Upper lobe of left lung (tissue), 6 donors: ENCODE results near the gene KLK15. TPM values are rescaled to one million over a fixed set of nuclear protein-coding genes. Genes with fewer than 3 reads are reported as not detected.

Experiments used
- ATAC-seq, 2 donors: fragments of 200-7000 bp; cut with Tn5 transposase; one replicate each; pipeline ENCODE4 v1.9.1; 2022; ENCODE audit warnings: mild to moderate bottlenecking in 2 of 2, moderate library complexity in 2 of 2; ENCODE audit not compliant: low FRiP score in 2 of 2
- DNase-seq, 2 donors: peaks; one replicate each; pipeline ENCODE4 v3.0.0-alpha.2; 2019 to 2020
- H3K27ac ChIP-seq, 4 donors: fragments of 200-600 bp; sonication (generic); one replicate each; pipeline ENCODE4 v1.5.1; 2016 to 2019
- H3K27me3 ChIP-seq, 4 donors: fragments of 200-600 bp; sonication (generic); one replicate each; pipeline ENCODE4 v1.5.1; 2017 to 2019
- H3K36me3 ChIP-seq, 4 donors: fragments of 200-600 bp; sonication (generic); one replicate each; pipeline ENCODE4 v1.5.1; 2016 to 2019
- H3K4me1 ChIP-seq, 4 donors: fragments of 200-600 bp; sonication (generic); one replicate each; pipeline ENCODE4 v1.5.1; 2018 to 2019
- H3K4me3 ChIP-seq, 4 donors: fragments of 200-600 bp; sonication (generic); one replicate each; pipeline ENCODE4 v1.5.1; 2017 to 2019; ENCODE audit warnings: mild to moderate bottlenecking in 2 of 4, moderate library complexity in 1 of 4
- H3K9me3 ChIP-seq, 4 donors: fragments of 200-600 bp; sonication (generic); one replicate each; pipeline ENCODE4 v1.5.1; 2018 to 2019
- EP300 ChIP-seq, 4 donors: sonication (generic); formaldehyde crosslinking; IDR thresholded peaks; one replicate each; pipeline ENCODE4 v1.5.1; 2017; ENCODE audit warnings: antibody characterized with exemption in 4 of 4, control low read depth in 2 of 4
- POLR2A ChIP-seq, 4 donors: fragments of 450-650 bp; IDR thresholded peaks; one replicate each; pipeline ENCODE4 v1.5.1; 2016 to 2017; ENCODE audit warnings: antibody characterized with exemption in 4 of 4, mild to moderate bottlenecking in 2 of 4
- POLR2AphosphoS5 ChIP-seq, 2 donors: sonication (generic); formaldehyde crosslinking; IDR thresholded peaks; one replicate each; pipeline ENCODE4 v1.5.1; 2017; ENCODE audit warnings: antibody characterized with exemption in 2 of 2
- WGBS, 2 donors: methylation state at CpG; one replicate each; pipeline ENCODE4 v1.1.5; 2017 to 2018; 5-methylcytosine and 5-hydroxymethylcytosine counted together
- total RNA-seq, 6 donors: library from RNA; depleted of rRNA in 4 of 6; stranded (reverse); fragments of >200 nt in 4 of 6; gene quantifications; one replicate each; pipeline versions ENCODE4 v1.1.0 to v1.2.1, GENCODE V29; 2016 to 2021
- TF ChIP-seq, protein P1 (sequence below), 6 experiments: fragments of 450-650 bp in 4 of 6; fragments of 200-600 bp in 2 of 6; sonication (generic) in 2 of 6; IDR thresholded peaks; one replicate each; pipeline ENCODE4 v1.5.1; 2016 to 2019; ENCODE audit warnings: antibody characterized with exemption in 6 of 6
- donor health status: DM: no; HTN: no; CAD: no; lungs with moderate emphysema.
- donor health status: DM: no; HTN: yes; CAD: no; lungs with severe emphysema.

The KLK15 gene
- total RNA-seq, 6 donors from 2014 or later: not detected

DNA sequence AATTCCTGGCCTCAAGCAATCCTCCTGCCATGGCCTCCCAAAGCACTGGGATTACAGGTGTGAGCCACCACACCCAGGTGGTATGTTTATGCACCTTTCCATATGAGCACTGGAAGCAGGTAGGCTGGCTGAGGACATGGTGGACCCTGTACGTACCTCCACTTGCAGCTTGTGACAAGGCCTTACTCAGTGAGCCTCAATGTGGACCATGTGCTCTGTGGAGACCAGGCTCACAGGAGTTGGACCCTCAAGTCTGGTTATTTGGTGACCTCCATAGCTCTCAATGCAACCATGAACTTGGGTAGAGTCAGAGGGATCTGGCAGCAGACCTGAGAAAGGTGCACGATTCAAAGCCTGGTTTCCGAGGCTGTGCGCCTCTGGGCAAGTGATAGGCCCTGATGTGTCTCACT lies 37.7 kb downstream of the KLK15 start:
- ATAC-seq (no peak), DNase-seq (no peak)
- Histone ChIP-seq H3K36me3 (peaks cover 9 to 37% (median 24%) of the 10 kb centered on the region in 4 donors), H3K9me3 (no peaks in the 10 kb centered on the region), H3K4me1 (no peaks in the 10 kb centered on the region), H3K27me3 (no peaks in the 10 kb centered on the region), H3K4me3 (no peak overlapping the region), H3K27ac (no peak overlapping the region)
- 90 to 91% methylated on average over 3 to 4 of the region's 4 CpGs for WGBS, 2 donors
- TF ChIP-seq, protein P1, sequence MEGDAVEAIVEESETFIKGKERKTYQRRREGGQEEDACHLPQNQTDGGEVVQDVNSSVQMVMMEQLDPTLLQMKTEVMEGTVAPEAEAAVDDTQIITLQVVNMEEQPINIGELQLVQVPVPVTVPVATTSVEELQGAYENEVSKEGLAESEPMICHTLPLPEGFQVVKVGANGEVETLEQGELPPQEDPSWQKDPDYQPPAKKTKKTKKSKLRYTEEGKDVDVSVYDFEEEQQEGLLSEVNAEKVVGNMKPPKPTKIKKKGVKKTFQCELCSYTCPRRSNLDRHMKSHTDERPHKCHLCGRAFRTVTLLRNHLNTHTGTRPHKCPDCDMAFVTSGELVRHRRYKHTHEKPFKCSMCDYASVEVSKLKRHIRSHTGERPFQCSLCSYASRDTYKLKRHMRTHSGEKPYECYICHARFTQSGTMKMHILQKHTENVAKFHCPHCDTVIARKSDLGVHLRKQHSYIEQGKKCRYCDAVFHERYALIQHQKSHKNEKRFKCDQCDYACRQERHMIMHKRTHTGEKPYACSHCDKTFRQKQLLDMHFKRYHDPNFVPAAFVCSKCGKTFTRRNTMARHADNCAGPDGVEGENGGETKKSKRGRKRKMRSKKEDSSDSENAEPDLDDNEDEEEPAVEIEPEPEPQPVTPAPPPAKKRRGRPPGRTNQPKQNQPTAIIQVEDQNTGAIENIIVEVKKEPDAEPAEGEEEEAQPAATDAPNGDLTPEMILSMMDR (IDR thresholded peaks at IDR 0.05): no peak
- TF ChIP-seq POLR2A (IDR thresholded peaks at IDR 0.05) (no peak), POLR2AphosphoS5 (IDR thresholded peaks at IDR 0.05) (no peak), EP300 (IDR thresholded peaks at IDR 0.05) (no peak)

DNA sequence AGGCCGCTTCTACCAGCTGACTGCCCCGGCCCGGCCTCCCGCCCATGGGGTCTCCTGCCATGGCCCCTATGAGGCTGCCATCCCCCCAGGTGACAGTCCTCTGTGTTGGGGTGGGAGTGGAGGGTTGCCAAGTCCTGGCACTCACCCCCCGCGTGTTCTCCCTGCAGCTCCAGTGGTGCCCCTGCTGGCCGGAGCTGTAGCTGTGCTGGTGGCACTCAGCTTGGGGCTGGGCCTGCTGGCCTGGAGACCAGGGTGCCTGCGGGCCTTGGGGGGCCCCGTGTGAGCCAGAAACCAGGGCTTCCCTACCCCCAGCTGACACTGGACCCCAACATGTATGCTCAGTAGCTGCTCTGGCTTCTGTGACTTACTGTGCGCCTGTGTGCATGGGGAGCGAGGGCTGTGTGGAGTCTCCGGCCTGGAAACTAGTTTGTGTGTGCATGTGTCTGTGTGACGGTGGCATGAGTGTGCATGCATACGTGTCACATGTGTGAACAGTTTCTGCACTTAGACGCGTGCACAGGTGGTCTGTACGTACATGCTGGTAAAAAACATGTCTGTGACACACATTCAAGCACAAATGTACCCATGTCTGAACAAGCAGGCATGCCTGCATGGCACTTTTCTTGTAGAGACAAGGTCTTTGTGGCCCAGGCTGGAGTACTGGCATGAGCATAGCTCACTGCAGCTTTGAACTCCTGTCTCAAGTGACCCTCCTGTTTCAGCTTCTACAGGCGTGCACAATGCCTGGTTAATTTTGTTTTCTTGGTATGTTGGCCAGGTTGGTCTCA lies 38.3 kb downstream of the KLK15 start:
- ATAC-seq: no peak
- TF ChIP-seq EP300 (IDR thresholded peaks at IDR 0.05) (no peak), POLR2A (IDR thresholded peaks at IDR 0.05) (no peak), POLR2AphosphoS5 (IDR thresholded peaks at IDR 0.05) (no peak)
- TF ChIP-seq, protein P1 (IDR thresholded peaks at IDR 0.05): no peak
- Histone ChIP-seq H3K9me3 (no peaks in the 10 kb centered on the region), H3K27ac (no peak overlapping the region), H3K4me1 (no peaks in the 10 kb centered on the region), H3K36me3 (peaks cover 9 to 37% (median 24%) of the 10 kb centered on the region in 4 donors), H3K27me3 (no peaks in the 10 kb centered on the region), H3K4me3 (no peak overlapping the region)
- 61 to 63% methylated on average over 16 to 17 of the region's 18 CpGs for WGBS, 2 donors
- peak in 1 of 2 donors; percentile 64 for DNase-seq

DNA sequence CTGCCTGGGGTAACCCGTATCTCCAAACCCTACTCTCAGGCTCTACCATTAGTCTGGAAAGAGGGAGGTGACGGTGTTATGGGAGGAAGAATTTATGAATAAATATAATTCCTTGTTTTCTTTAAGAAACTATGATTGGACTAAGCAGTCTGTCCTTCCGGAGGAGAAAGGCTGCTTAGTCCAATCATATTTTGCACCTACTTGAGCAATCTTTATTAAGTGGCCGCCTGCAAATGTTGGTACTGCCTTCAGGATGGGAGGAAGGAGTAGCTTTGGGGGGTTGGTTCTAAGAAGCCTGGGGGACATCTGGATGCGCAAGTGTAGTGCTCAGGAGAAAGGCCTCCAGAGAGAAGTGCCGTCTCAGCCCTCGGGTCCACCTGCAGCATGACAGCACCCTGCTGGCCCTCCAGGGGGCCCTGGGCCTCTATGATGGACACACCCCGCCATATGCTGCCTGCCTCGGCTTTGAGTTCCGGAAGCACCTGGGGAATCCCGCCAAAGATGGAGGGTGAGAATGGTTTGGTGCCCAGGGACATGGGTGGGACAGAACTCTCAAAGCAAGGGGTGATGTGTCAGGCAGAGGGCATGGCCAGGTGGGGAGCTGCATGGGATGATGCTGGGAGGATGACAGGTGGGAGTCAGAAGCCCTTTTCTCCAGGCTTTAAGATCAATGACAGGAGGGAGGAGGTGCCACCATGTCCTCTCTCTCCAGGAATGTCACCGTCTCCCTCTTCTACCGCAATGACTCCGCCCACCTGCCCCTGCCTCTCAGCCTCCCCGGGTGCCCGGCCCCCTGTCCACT lies 39.1 kb downstream of the KLK15 start:
- WGBS, 2 donors: 29 to 34% methylated on average over 13 to 16 of the region's 16 CpGs
- no peak for DNase-seq
- no peak for ATAC-seq
- Histone ChIP-seq H3K27me3 (no peaks in the 10 kb centered on the region), H3K4me1 (no peaks in the 10 kb centered on the region), H3K4me3 (no peak overlapping the region), H3K27ac (no peak overlapping the region), H3K36me3 (peaks cover 9 to 29% (median 21%) of the 10 kb centered on the region in 4 donors), H3K9me3 (no peaks in the 10 kb centered on the region)
- TF ChIP-seq, protein P1 (IDR thresholded peaks at IDR 0.05): no peak
- TF ChIP-seq POLR2A (IDR thresholded peaks at IDR 0.05) (no peak), EP300 (IDR thresholded peaks at IDR 0.05) (no peak), POLR2AphosphoS5 (IDR thresholded peaks at IDR 0.05) (no peak)

DNA sequence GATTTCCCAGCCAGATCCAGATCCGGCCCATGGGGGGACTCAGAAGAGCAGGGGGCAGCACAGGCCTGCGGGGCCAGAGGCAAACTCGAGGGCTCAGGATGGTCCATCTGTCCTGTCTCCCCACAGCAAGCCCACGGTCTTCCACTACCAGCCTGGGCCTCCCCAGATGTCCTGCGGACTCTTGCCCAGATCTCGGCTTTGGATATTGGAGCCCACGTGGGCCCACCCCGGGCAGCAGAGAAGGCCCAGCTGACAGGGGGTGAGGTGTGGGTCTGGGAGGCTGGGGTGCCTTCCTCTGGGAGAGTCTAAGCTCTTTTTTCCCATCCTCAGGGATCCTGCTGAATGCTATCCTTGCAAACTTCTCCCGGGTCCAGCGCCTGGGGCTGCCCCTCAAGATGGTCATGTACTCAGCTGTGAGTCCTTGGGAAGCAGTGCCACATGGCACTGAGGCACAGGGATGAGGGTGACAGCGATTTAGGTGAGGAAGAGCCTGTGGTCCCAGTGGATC lies 39.8 kb downstream of the KLK15 start:
- DNase-seq (no peak), ATAC-seq (no peak)
- Histone ChIP-seq H3K36me3 (peaks cover 9 to 23% (median 15%) of the 10 kb centered on the region in 4 donors), H3K4me1 (no peaks in the 10 kb centered on the region), H3K9me3 (no peaks in the 10 kb centered on the region), H3K27me3 (no peaks in the 10 kb centered on the region), H3K27ac (no peak overlapping the region), H3K4me3 (no peak overlapping the region)
- TF ChIP-seq EP300 (IDR thresholded peaks at IDR 0.05): no peak
- WGBS, 2 donors: 58 to 73% methylated on average over 3 to 11 of the region's 11 CpGs
